Germinal center (tissue), 1 donor: ENCODE results near the gene GAREM1.

Source experiments
- DNase-seq: peaks from one replicate; pipeline ENCODE4 v3.0.0; 2012; ENCODE audit warnings: mixed read lengths, low spot score

The GAREM1 gene

DNA sequence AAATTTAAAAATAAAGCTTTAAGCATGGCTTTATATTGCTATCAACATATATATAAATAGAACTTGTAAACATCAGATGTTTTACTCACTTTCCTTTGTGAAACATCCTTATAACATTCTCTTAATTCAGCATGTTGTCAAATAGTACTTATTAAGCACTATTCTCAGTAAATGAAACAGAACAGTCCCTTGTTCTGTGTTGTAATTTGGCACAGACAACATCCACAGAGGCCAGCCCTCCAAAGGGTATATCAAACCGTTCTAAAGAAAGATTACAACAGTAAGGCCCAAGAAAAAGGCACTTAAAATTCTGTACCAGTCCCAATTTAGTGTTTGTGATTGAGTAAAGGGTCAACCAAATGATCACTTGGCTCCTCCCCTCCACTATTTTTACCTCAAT, 46.0 kb downstream of the GAREM1 start:
- no peak for DNase-seq

DNA sequence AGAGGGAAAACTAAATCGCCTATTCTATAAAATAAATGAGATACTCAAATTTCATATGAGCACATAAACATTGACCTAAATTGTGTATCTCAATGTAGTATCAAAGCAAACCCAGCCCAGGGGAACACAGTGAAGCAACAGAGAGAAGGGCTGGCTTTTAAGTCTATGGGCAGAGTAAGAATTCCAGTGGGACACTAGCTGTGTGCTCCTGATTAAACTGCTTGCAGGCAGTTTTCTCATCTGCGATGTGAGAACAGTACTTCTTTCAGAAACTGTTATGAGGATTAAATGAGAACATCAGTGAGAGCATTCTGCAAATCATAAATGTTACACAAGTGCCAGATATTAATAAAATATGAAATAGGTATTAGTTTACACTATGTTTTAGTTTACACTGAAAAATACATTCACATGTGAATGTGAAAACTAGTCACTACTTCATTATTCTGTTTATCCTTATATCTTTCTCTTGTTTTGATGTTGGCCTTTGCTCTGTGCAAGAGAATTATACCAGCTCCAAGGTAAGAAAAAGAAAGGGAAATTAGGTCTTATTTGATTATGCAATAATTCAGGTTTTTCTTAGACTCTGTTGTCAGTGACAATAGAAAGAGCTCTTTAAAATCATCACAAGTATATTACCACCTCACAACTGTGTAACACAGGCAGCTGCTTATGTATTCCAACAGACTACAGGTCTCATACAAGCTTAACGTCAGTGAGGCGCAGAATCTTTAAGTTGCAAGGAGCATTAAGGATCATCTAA, 47.5 kb downstream of the GAREM1 start:
- DNase-seq: no peak

DNA sequence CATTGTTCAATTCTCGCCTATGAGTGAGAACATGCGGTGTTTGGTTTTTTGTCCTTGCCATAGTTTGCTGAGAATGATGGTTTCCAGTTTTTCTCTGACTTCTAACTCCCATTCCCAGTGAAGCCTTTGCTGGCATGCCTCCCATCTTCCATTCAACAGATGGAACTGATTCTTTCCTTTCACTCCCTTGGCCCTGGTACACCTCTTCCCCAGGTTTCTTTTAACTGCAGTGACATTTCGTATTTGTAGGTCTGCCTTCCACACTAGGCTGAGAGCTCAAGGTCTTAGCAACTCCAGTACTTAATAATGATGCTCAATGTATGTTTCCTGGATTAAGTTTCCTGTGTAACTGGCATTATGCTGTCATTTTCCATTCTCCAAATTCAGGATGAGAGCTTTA, 48.5 kb downstream of the GAREM1 start:
- DNase-seq: no peak

DNA sequence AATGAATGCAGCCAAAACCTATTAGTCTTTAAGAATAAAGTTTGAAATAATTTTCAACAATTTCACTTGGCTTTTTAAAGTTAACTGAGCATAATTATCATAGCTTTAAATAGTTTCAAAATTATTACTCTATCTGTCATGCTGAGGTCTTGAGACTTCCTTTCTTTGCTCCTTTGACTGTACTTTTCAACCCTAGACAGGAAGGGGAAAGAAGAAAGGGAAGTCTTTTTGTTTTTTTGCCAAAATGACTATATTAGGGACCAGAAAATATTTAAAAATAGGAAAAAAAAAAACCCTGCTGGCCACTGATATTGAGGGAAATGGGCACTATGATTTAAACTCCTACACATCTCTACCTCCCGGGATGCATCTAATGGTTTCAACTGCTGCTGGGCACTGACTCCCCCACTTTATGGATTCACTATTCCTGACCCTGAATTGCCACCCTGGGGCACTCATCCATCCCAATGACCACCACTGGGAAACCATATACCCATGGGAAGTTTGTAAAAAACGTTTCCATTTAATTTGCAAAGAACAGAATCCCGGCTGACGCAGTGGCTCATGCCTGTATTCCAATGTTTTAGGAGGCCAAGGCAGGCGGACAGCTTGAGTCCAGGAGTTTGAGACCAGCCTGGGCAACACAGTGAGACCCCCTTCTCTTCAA, 50.5 kb downstream of the GAREM1 start:
- no peak for DNase-seq

DNA sequence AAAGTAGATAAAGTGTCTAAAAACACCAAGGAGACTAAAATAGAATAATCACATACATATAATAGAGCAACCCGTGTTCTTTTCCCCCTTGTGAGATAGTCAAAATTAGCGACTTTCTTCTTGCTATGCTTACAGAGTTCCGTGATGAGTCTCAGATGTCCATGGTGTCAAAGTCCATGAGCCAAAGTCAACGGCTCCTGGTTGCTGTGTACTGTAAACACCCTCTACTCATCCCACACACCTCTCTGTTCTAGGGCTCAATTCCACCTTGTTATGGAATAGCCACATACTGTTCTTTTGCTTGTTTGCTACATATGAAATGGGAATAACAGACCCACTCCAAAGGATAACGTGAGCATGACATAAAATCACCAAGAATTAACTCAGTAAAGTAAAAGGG, 52.5 kb downstream of the GAREM1 start:
- DNase-seq: no peak

DNA sequence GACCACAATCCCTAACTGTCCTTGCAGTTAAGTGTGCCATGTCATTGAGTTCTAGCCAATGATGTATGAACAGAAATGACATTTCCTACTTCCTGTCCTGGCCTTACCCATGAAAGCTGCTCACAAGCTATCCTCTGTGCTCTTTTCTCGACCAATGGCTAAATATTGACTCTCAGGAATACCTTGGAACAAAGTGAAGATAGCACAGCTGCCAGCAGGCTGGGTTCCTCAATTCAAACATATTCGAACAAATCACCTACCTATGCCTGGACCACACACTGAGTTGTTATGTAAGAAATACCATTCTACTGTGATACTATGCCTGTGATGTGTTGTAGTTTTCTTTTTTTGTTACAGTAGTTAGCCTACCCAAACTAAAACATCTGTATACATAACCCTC, 65.1 kb downstream of the GAREM1 start:
- no peak for DNase-seq

DNA sequence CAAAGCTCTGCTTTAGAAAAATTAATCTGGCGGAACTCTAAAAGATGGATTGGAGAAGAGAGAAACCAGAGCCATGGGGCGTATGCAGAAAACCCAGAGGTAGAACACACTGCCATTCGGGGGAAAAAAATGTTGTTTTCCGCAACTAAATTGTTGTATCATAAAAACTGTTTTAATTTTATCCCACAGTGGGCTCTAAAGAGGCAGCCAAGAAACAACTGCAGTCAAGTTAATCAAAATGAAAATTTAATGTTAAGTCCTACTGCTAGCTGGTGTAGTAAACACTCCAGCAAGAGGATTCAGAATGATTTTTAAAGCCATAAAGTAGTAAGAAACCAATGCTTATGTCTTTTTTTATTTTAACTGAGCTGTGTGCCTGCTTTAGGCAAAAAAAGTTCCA, 69.1 kb downstream of the GAREM1 start:
- no peak for DNase-seq

DNA sequence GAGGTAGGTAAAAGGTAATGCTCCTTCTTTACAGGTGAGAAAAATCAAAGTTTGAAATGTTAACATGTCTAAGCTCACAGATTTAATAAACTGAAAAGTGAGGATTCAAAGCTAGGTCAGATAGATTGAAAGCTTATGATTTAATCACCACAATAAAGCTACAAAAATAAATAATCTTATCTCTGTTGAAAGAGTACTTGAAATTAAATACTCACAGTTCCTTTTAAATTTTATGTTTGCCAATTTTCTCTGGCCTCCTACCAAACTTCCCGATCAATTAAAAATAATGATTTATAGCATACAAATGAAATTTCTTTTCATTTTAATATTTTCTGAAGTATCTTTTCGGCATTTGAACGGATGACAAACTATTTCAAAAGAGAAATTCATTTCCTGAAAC, 77.3 kb downstream of the GAREM1 start:
- no peak for DNase-seq

DNA sequence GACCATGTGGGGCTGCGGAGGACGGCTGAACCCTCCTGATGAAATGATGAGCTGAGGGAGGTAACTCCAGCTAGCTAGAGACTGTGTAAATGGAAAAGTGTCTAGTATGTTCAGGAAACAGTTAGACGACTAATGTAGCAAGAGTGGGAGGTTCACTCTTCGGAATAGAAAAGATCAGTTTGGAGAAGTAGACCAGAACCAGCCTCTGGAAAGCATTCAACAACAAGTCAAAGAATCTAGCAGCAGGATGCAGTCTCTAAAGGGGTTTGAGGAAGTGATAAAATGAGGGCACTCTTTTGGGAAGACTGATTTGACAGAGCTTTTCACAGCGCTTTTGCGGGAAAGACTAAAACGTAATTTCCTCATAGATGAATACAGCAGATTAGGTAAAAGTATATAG, 79.6 kb downstream of the GAREM1 start:
- DNase-seq: no peak

DNA sequence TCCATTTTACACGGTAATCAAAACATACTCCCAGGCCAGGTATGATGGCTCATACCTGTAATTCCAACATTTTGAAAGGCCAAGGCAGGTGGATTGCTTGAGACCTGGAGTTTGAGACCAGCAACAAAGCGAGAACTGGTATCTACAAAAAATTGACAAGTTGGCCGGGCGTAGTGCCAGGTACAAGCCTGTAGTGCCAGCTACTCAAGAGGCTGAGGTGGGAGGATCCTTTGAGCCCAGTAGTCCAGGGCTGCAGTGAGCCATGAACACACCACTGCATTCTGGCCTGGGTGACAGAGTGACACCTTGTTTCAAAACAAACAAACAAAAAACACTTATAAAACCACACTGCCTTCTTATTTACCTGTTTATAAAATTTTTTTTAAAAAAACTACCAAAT, 80.8 kb downstream of the GAREM1 start:
- no peak for DNase-seq

DNA sequence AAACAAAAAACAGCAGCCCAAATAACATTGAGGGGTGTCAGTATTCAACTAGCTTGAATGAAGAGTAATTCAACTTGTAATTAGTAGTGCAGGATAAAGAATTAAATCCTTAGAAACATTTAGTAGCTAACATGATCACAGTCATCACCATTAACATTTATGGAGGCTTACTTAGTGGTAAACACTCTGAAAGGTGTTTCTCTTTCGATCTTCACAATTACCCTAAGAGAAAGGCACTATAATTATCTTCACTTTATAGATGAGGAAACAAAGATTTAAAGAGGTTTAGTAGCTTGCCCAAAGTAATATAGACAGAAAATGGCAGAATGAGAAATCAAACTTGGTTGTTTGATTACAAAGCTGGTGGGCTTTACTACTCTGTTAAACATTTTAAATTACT, 81.5 kb downstream of the GAREM1 start:
- no peak for DNase-seq

DNA sequence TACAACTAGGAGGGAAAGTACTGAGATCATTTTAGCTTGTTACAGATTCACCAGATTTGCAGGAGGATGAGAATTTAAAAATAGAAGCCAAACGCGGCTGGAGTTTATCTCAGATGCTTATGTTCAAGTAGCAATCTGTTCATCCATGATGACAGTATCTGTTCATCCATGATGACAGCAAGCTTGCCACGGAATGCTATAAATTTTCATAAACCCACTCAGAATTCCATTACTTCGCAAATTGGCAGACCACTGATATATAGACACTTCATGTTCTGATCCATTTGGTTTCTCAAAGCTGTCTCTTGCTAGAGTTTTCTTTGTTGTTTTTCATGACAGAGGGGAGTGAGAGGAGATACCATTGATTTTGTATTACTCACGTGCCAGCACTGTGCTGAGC, 84.2 kb downstream of the GAREM1 start:
- DNase-seq: no peak

DNA sequence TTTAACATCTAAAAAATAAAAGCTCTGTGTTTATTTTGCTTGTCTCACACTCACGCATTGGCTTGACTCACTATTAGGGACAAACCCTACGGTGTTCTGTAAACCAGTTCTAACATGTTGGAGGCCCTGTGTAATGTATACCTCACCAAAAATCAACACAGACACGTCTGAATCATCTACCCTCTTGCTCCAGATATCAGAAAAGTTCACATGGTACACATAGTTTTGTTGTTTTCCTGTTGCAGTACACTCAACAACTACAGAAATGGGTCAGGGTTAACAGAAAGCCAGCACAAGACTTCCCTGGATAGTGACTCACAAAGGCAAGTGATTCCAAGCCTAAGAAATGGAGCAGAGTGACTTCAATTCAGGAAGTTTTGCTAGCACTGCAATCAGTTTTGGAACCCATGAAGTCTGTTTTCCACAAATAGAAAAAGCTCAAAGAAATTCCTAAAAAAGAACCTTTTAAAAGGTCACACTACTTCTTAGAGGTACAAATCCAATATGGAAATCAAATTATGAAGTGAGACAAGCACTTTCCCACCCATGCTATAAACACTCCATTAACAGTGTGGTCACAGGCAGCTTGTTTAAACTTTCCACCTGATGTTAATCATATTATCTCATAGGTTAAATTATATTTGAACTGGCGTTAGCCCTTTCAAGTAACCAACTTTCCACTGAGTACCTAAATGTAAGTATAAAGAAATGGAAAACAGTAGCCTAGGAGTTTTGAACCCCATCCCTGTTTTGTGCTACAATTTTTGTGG, 87.4 kb downstream of the GAREM1 start:
- DNase-seq: no peak

DNA sequence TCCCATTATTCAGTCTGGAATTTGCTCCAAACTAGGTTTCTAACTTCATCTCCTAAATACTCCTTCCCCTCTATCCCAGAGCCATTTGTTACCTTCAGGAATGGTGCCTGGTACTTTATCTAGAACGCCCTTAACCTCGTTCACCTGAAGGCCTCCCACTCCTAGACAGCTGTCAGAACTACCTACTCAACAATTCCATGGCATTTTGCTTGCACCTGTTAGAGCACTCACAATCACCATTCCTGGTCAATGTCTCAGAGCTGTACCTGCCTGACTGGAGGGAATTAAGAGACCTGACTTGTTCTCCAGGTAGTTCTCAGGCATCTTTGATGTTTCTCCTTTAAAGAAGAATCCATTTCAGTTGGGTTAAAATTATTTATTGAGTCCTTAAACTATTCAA, 88.9 kb downstream of the GAREM1 start:
- no peak for DNase-seq

DNA sequence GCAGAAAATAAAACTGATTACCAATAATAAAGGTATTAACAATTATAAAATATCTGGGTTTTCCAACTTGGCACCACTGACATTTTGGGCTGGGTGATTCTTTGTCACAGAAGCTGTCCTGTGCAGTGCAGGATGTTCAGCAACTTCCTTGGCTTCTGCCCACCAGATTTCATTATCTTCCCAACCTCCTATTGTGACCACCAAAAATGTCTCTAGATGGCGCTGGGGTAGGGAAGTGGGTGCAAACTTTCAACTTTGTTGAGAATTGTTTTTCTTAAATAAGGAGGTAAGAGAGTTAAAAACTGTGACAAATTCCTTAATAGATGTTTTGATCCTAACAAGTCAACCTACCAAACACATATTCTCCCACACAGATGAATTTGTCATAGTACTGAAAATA, 90.1 kb downstream of the GAREM1 start:
- no peak for DNase-seq

DNA sequence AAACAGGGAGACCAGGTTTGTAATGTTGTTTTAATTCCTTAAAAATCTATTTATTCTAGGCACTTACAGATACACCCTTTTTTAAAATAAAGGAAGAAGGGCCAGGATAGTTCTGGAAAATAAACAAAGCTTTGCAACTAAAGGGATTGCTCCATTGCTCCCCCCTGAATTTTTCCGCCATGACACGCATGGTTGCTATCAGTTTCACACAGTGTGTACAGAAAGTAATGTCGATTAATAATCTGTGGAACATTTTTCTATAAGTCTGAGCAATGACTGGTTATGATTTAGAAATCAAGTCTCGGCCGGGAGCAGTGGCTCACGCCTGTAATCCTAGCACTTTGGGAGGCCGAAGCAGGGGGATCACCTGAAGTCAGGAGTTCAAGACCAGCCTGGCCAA, 90.8 kb downstream of the GAREM1 start:
- DNase-seq: no peak

DNA sequence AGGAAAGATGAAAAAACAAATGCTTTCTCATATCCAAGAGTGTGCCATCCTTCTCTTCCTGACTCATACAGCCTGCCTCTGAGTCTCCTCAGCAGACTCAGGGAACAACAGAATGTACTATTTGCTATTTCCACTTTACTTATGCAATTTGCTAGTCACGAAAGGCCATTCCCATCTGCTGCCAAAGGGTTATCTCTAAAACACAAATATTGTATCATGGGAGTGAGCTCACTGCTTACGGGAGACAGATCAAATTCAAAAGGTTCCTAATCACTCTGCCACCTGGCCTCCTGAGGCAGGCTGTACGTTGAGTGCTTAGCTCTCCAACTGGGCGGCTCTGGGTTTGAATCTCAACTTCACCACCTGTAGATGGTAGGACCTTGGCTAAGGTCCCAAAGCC, 92.0 kb downstream of the GAREM1 start:
- no peak for DNase-seq

DNA sequence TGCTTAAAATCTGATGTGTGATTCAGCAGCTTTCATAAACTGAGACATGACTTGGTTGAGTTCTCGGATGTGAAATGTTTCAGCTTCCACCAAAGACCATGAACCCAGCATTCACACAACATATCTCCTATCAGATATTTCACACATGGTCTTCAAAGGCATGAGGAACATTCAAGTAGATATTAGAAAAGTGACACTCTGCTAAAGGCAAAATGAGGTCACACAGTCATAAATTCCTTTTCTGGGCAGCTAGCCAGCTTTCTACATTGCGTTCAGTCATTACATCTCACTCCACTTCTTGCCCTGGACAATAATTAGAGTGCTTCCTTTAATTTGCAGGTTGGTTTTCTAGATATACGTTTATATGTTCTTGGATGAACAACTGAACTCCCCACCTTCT, 96.7 kb downstream of the GAREM1 start:
- DNase-seq: no peak

DNA sequence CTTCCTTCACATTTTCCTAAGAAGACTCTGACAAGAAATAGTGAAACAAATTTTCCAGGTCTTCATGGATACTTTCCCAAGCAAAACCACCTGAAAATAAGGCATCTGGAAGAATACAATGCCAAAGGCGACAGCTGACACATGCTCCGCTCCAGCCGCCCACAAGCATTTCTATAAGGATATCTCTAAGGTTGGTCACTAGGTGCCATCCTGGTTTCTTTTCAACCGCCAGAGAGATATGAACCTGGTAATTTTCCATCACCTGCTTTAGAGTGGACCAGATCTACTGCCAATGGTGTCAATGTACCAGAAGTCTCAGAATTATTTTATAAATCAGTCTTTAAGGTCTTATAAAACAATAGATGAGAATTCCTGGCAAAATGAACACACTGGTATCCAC, 97.2 kb downstream of the GAREM1 start:
- DNase-seq: no peak

DNA sequence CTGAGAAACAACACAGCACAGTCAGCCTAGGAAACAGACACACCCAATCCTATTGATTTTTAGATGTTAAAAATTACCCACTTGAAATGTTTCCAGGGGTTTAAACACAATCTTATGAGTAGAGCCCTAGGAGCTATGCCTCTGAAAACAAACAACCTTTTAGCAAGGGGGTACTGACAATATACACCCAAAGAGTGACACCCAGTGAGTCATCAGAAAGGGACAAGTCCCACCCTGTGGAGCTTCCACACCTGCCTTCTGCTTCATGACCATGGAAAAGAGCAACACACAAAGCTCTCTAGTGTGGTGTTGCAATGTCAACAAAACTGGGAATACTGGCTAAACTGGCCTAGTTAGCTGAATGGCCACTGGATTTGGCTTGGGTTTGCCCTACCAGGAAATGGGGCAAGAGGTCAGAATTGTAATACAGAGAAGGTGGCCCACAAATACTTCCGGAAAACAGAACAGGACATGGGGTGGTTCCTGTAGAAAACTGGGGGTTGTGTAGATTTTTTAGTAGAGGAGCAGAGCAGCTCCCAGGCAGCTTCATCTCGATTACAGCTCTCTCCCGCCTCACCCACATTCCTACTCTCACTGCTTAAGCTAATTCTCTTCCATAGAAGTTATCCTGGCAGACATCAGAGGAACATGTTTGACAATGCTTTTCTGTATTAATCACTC, 98.2 kb downstream of the GAREM1 start:
- DNase-seq: no peak

DNA sequence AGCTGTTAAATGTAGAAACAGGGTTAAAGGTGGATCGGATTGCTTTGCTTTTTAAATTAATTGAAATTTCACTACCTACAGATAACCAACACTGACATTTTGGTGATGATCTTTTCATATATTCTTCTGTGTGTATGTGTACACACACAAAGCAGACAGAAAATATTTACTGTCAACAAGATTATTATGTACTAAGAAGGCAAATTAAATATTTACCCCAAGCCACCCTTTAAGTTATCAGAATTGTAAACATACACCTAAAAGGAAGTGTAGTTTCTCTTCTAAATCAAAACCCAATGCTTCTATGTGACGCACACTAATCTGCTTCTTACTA, 98.7 kb downstream of the GAREM1 start:
- no peak for DNase-seq

DNA sequence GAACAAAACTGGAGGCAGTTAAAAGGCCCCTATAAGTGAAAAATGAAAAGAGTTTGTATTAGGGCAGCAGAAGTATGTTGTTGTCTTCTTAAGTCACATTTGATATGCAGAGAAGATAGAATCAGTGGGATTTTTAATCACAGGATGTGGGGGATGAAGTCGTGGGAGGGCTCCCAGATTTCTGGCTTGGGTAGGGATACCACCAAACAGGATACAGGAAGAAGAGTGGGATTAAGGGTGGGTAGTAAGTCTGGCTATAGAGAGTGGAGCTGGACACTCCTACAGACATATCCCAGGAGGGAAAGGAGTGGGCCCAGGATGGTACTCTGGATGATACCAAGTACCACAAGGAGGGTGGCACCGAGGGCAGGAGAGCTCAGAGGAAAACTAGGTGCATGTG, 99.3 kb downstream of the GAREM1 start:
- DNase-seq: no peak

DNA sequence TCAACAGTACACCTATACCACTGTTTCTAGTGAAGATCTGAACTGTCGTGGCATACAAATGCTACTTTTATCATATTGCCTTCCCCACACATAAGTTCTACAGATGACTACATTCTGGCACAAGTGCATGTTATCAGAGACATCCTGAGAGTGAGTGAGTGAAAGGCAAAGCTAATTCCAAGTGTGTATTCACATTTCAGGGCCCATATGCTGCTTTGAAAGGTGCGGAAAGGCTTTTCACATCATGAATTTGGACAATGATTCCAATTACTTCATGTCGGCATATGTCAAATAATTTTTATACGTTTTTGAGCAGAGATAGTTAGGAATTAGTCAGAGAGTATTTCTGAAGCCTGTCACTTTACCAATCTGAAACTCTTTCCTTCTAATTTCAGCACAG, 101.7 kb downstream of the GAREM1 start:
- DNase-seq: no peak
